Measurements from ENCODE around the gene CIB2. TPM values are rescaled to one million over a fixed set of nuclear protein-coding genes. Genes with fewer than 3 reads are reported as not detected.
A peak's percentile ranks its signal among the peaks of the same experiment; 100 is the strongest.

The CIB2 gene
- total and polyA plus RNA-seq, 2 experiments from 2014 or later = 40.5 to 48.9 TPM

- TF ChIP-seq EZH2 (IDR thresholded peaks at IDR 0.05; ENCODE audit: borderline replicate concordance) (no peak), EZH2phosphoT487 (IDR thresholded peaks at IDR 0.05; ENCODE audit: low read depth, severe bottlenecking, unreplicated experiment) (no peak), CTCF (IDR thresholded peaks at IDR 0.05; ENCODE audit: poor library complexity) (no peak)
- Histone ChIP-seq H3K27ac (peak overlapping the region; percentile 89), H2AFZ (no peak overlapping the region), H3K79me2 (peaks cover 82% of the 10 kb centered on the region), H3K27me3 (no peaks in the 10 kb centered on the region), H3K9me2 (replicated peaks; ENCODE audit: insufficient read depth) (no peaks in the 10 kb centered on the region), H3K4me3 (no peak overlapping the region), H3K36me3 (replicated peaks; ENCODE audit: insufficient read depth, low read depth) (no peaks in the 10 kb centered on the region), H3K4me1 (ENCODE audit: insufficient read depth) (peaks cover 52% of the 10 kb centered on the region), H4K20me1 (ENCODE audit: insufficient read depth, poor library complexity, severe bottlenecking) (no peaks in the 10 kb centered on the region), H3K9me3 (ENCODE audit: low read depth) (no peaks in the 10 kb centered on the region), H3K4me2 (peak overlapping the region; percentile 71)
- DNase-seq (ENCODE audit: low spot score) = no peak
- WGBS (ENCODE audit: low lambda C conversion rate, missing lambda C conversion rate) = 94% methylated on average over 5 of the region's 5 CpGs
Measured at GRCh38 chr15:78073046-78073787, 58.0 kb downstream of the CIB2 start.

DNA sequence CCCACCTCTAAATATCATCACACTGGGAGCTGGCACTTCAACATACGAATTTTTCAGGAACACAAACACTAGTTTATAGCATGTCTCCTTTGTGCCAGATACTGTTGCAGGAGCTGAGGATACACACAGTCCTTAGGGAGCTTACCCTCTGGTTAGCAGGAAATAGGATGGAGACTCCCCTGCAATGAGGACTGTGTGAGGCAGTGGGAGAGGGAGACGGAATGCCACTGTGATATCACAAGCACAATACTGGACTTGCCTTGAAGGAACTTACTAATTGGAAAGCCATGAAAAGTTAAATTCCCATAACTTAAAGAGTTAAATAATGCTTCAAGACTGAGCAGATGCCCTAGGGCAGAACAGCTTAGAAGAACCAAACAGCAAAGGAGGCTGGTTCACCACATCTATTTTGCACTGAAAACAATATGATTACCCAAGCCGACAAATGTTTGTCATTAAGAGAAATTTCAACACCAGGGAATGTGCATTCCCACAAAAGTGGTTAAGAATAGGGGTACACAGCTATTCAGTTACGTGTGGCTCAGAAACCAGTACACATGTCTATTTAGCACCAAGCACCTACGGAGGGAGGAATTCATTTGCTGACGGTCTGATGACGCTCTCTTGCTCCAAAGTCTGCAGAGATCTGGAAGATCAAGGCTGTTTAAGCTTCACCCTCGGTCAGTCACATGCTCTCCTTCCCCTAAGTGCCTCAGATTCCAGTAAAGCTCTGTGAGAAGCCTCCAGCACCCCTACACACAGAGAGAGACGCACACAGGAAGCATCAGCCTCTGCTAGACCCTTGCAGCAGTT lies 59.0 kb downstream of the CIB2 start:
- H3K9me2 ChIP-seq (replicated peaks; ENCODE audit: insufficient read depth) = no peaks in the 10 kb centered on the region
- no peaks in the 10 kb centered on the region for H3K9me3 ChIP-seq (ENCODE audit: low read depth)
- peak overlapping the region; percentile 71 for H3K4me2 ChIP-seq
- WGBS (ENCODE audit: low lambda C conversion rate, missing lambda C conversion rate) = 29% methylated on average over 9 of the region's 9 CpGs
- no peaks in the 10 kb centered on the region for H4K20me1 ChIP-seq (ENCODE audit: insufficient read depth, poor library complexity, severe bottlenecking)
- H3K4me3 ChIP-seq = no peak overlapping the region
- H2AFZ ChIP-seq = no peak overlapping the region
- H3K27me3 ChIP-seq = no peaks in the 10 kb centered on the region
- no peaks in the 10 kb centered on the region for H3K36me3 ChIP-seq (replicated peaks; ENCODE audit: insufficient read depth, low read depth)
- H3K27ac ChIP-seq = peak overlapping the region; percentile 89
- DNase-seq (ENCODE audit: low spot score) = peak; percentile 78
- peaks cover 61% of the 10 kb centered on the region for H3K4me1 ChIP-seq (ENCODE audit: insufficient read depth)
- peaks cover 91% of the 10 kb centered on the region for H3K79me2 ChIP-seq
- TF ChIP-seq CTCF (IDR thresholded peaks at IDR 0.05; ENCODE audit: poor library complexity) (no peak), EZH2phosphoT487 (IDR thresholded peaks at IDR 0.05; ENCODE audit: low read depth, severe bottlenecking, unreplicated experiment) (no peak), EZH2 (IDR thresholded peaks at IDR 0.05; ENCODE audit: borderline replicate concordance) (no peak)

DNA sequence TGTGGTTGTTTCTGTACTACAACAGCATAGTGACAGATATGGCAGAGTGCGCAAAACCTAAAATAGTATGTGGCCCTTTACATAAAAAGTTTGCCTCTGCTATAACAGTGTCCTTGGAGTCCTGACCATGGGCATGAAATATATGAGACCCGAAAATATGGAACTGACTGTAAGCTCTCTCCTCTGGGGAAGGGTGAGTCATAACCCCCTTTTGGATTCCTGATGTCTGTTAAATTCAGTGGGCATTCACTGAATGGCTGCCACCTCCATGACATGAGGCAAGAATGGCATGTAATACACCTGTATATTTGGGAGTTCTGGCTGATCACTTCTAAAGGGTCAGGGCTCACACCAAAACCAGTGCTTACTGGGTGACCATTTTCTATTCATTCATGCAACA lies 59.9 kb downstream of the CIB2 start:
- DNase-seq (ENCODE audit: low spot score) = no peak
- no peaks in the 10 kb centered on the region for H3K36me3 ChIP-seq (replicated peaks; ENCODE audit: insufficient read depth, low read depth)
- H3K27ac ChIP-seq = peak overlapping the region; percentile 89
- H3K9me3 ChIP-seq (ENCODE audit: low read depth) = no peaks in the 10 kb centered on the region
- WGBS (ENCODE audit: low lambda C conversion rate, missing lambda C conversion rate) = 66% methylated on average over 2 of the region's 2 CpGs
- no peaks in the 10 kb centered on the region for H3K9me2 ChIP-seq (replicated peaks; ENCODE audit: insufficient read depth)
- H2AFZ ChIP-seq = no peak overlapping the region
- no peaks in the 10 kb centered on the region for H4K20me1 ChIP-seq (ENCODE audit: insufficient read depth, poor library complexity, severe bottlenecking)
- no peak overlapping the region for H3K4me3 ChIP-seq
- H3K27me3 ChIP-seq = no peaks in the 10 kb centered on the region
- no peak overlapping the region for H3K4me2 ChIP-seq
- H3K4me1 ChIP-seq (ENCODE audit: insufficient read depth) = peaks cover 66% of the 10 kb centered on the region
- TF ChIP-seq CTCF (IDR thresholded peaks at IDR 0.05; ENCODE audit: poor library complexity) (no peak), EZH2phosphoT487 (IDR thresholded peaks at IDR 0.05; ENCODE audit: low read depth, severe bottlenecking, unreplicated experiment) (no peak), EZH2 (IDR thresholded peaks at IDR 0.05; ENCODE audit: borderline replicate concordance) (no peak)
- H3K79me2 ChIP-seq = peaks cover 91% of the 10 kb centered on the region
